A549 treated with dexamethasone at 1 μM for 4 hours (cell line): ENCODE data around the gene MAGED1. TPM values are rescaled to one million over a fixed set of nuclear protein-coding genes. Genes with fewer than 3 reads are reported as not detected.

ENCODE experiments used
- total RNA-seq: library from RNA; stranded (reverse); fragments of 200-300 nt; extraction: Qiagen RNA extraction; gene quantifications from 5 replicates; pipeline ENCODE4 v1.2.3, GENCODE V29; 2022

Gene MAGED1
- 70.4 to 91.7 TPM (median 84.6 TPM) in 5 replicates for total RNA-seq

GRCh38 chrX:51892921-51893745 is at the start of gene MAGED1:
MAGED1 (plus strand) TSS chrX:51893623; CDS start chrX:51894305, 682 bp downstream.

Other genes with a start within 250 kb of the MAGED1 start
- gene CENPVL2, start 210.8 kb upstream of the MAGED1 start, total RNA-seq = not detected in 5 replicates
- gene CENPVL1, start 183.1 kb upstream of the MAGED1 start, total RNA-seq = not detected in 5 replicates
- gene GSPT2, start 150.2 kb upstream of the MAGED1 start, total RNA-seq = 8.5 to 10.0 TPM (median 9.7 TPM) in 5 replicates
- 8.3 to 16.4 TPM (median 10.3 TPM) in 5 replicates for gene MAGED4B, start 175.6 kb downstream of the MAGED1 start, total RNA-seq